Mucosa of descending colon (tissue), 3 donors: ENCODE measurements around the gene RALGAPB. TPM values are rescaled to one million over a fixed set of nuclear protein-coding genes. Genes with fewer than 3 reads are reported as not detected.

ENCODE experiments used
- ATAC-seq: fragments of 200-7000 bp; cut with Tn5 transposase; one replicate; pipeline ENCODE4 v1.9.1; 2020; ENCODE audit warnings: mild to moderate bottlenecking, moderate library complexity
- DNase-seq, 3 donors: peaks; one replicate each; pipeline ENCODE4 v3.0.0-alpha.2; 2020
- H3K36me3 ChIP-seq: fragments of 200-600 bp; one replicate; pipeline ENCODE4 v1.8.0; 2021; ENCODE audit warnings: low read depth, mild to moderate bottlenecking
- H3K4me1 ChIP-seq: fragments of 200-600 bp; one replicate; pipeline ENCODE4 v1.8.0; 2021; ENCODE audit warnings: low read depth, mild to moderate bottlenecking
- H3K4me3 ChIP-seq: fragments of 200-600 bp; one replicate; pipeline ENCODE4 v1.8.0; 2021; ENCODE audit warnings: mild to moderate bottlenecking
- H3K9me3 ChIP-seq: fragments of 200-600 bp; one replicate; pipeline ENCODE4 v1.8.0; 2021; ENCODE audit warnings: mild to moderate bottlenecking
- CTCF ChIP-seq: fragments of 200-600 bp; IDR thresholded peaks from one replicate; pipeline ENCODE4 v1.8.0; 2022; ENCODE audit warnings: antibody characterized with exemption, mild to moderate bottlenecking
- intact Hi-C, 2 donors: fragments of 100-400 bp; cut with DNase I in 1 of 2; cut with micrococcal nuclease in 1 of 2; formaldehyde crosslinking; loops; one replicate each; pipeline versions ENCODE4 v1.11.0 to v1.11.1; 2022; cut with DNase I, micrococcal nuclease
- total RNA-seq, 3 donors: library from RNA; stranded (reverse); fragmentation: NEBNext Ultra II Directional in 2 of 3; extraction: Animal tissue kit (Norgen Biotek cat#: 25700) in 2 of 3; gene quantifications; one replicate each; pipeline versions ENCODE4 v1.2.1 to v1.2.4, GENCODE V29; 2021 to 2023
- donor health status: DM: no; HTN: no; CAD: no; lungs with moderate emphysema.
- donor health status: DM: no; HTN: no; CAD: no.
- donor health status: DM: no; HTN: yes; CAD: no.

The RALGAPB gene
- total RNA-seq, 3 donors from 2014 or later = 37.7 to 44.1 (median 43.0) TPM

DNA sequence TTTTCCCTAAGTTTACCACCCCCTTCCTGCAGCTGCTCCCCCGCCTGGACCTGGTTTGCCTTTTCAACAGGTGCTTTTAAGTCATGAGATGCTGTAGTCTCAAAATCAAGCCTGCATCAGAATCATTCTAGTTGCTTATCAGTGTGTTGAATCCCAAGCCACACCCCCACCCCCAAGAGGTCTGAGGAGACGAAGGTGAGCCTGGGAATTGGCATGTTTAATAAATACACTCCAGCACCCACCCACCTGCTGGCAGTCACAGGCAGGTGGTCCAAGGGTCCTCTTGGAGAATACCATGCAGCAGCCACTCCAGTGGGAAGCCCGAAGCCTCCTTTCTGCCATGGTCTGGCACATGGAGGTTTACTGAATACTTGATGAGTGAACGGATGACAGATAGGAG is 107.3 kb downstream of the RALGAPB start:
- ATAC-seq = no peak
- DNase-seq = no peak
- TF ChIP-seq CTCF = no peak
- intact Hi-C loops = no loop called here
- Histone ChIP-seq H3K9me3 (no peaks in the 10 kb centered on the region), H3K36me3 (peaks cover 5% of the 10 kb centered on the region), H3K4me3 (no peak overlapping the region), H3K4me1 (no peaks in the 10 kb centered on the region)

GRCh38 chr20:38581013-38581412 is 108.4 kb downstream of the RALGAPB start, which contains the start of gene ADIG:
Gene ADIG, plus strand, starts transcription at chr20:38581197. Its CDS starts 54 bp downstream, at chr20:38581251.
- peak; percentile 23 for ATAC-seq
- no peak within 1 kb of the TSS for H3K4me3 ChIP-seq
- intact Hi-C loops = no loop called here
- no peaks in the 10 kb centered on the region for H3K9me3 ChIP-seq
- H3K4me1 ChIP-seq = no peaks in the 10 kb centered on the region
- no peak for DNase-seq
- H3K36me3 ChIP-seq = no peaks in the 10 kb centered on the region
- TF ChIP-seq CTCF = no peak

GRCh38 chr20:38581830-38582358 is 109.3 kb downstream of the RALGAPB start:
- H3K36me3 ChIP-seq = no peaks in the 10 kb centered on the region
- H3K4me1 ChIP-seq = no peaks in the 10 kb centered on the region
- H3K4me3 ChIP-seq = no peak overlapping the region
- no peak for ATAC-seq
- H3K9me3 ChIP-seq = no peaks in the 10 kb centered on the region
- no peak for TF ChIP-seq CTCF
- intact Hi-C loops = no loop called here
- no peak for DNase-seq

GRCh38 chr20:38583306-38583705 is 110.7 kb downstream of the RALGAPB start:
- DNase-seq (no peak), ATAC-seq (no peak)
- Histone ChIP-seq H3K4me3 (no peak overlapping the region), H3K4me1 (no peaks in the 10 kb centered on the region), H3K9me3 (no peaks in the 10 kb centered on the region), H3K36me3 (no peaks in the 10 kb centered on the region)
- intact Hi-C loops = no loop called here
- no peak for TF ChIP-seq CTCF

GRCh38 chr20:38584099-38584763 is 111.6 kb downstream of the RALGAPB start:
- TF ChIP-seq CTCF = no peak
- Histone ChIP-seq H3K9me3 (no peaks in the 10 kb centered on the region), H3K4me3 (no peak overlapping the region), H3K4me1 (no peaks in the 10 kb centered on the region), H3K36me3 (no peaks in the 10 kb centered on the region)
- no peak for ATAC-seq
- intact Hi-C loops = no loop called here
- no peak for DNase-seq
